Left ventricle myocardium inferior (tissue), 1 donor: Measurements from ENCODE around the gene JARID2. TPM values are rescaled to one million over a fixed set of nuclear protein-coding genes. Genes with fewer than 3 reads are reported as not detected.

Experiments
- DNase-seq: peaks from one replicate; pipeline ENCODE4 v3.0.0-alpha.2; 2020
- H3K27ac ChIP-seq: fragments of 200-600 bp; replicated peaks from 2 replicates; pipeline ENCODE4 v1.8.0; 2021
- H3K27me3 ChIP-seq: fragments of 200-600 bp; 2 replicates; pipeline ENCODE4 v1.8.0; 2021; ENCODE audit warnings: low read depth
- H3K36me3 ChIP-seq: fragments of 200-600 bp; 2 replicates; pipeline ENCODE4 v1.8.0; 2021
- H3K4me1 ChIP-seq: fragments of 200-600 bp; 2 replicates; pipeline ENCODE4 v1.8.0; 2021
- H3K4me3 ChIP-seq: fragments of 200-600 bp; 2 replicates; pipeline ENCODE4 v1.8.0; 2021; ENCODE audit warnings: mild to moderate bottlenecking, moderate library complexity
- H3K9me3 ChIP-seq: fragments of 200-600 bp; replicated peaks from 2 replicates; pipeline ENCODE4 v1.8.0; 2021
- CTCF ChIP-seq: fragments of 200-600 bp; IDR thresholded peaks from 2 replicates; pipeline ENCODE4 v1.8.0; 2021; ENCODE audit warnings: antibody characterized with exemption, mild to moderate bottlenecking, borderline replicate concordance
- intact Hi-C: fragments of 100-400 bp; cut with micrococcal nuclease; formaldehyde crosslinking; loops from one replicate; pipeline ENCODE4 v1.11.0; 2022
- total RNA-seq: library from RNA; stranded (reverse); fragmentation: NEBNext Ultra II Directional; extraction: Animal tissue kit (Norgen Biotek cat#: 25700); gene quantifications from one replicate; pipeline ENCODE4 v1.2.1, GENCODE V29; 2021
- donor health status: DM: no; HTN: yes; CAD: no; lungs with severe emphysema.

Gene JARID2
- total RNA-seq, 1 donor from 2014 or later = 6.5 TPM

GRCh38 chr6:15299430-15300131, 53.7 kb downstream of the JARID2 start:
- H3K4me1 ChIP-seq = peaks cover 77% of the 10 kb centered on the region
- no peak for TF ChIP-seq CTCF
- intact Hi-C loops = no loop called here

GRCh38 chr6:15301179-15302006, 55.5 kb downstream of the JARID2 start:
- Histone ChIP-seq H3K27me3 (no peaks in the 10 kb centered on the region), H3K4me3 (no peak overlapping the region), H3K4me1 (peaks cover 91% of the 10 kb centered on the region), H3K27ac (no peak overlapping the region), H3K9me3 (no peaks in the 10 kb centered on the region), H3K36me3 (no peaks in the 10 kb centered on the region)
- DNase-seq = no peak
- intact Hi-C loops = no loop called here
- no peak for TF ChIP-seq CTCF

More at GRCh38 chr6:15299430-15300131, 53.7 kb downstream of the JARID2 start:
- peak overlapping the region; percentile 24 for H3K27ac ChIP-seq
- peak; percentile 34 for DNase-seq
- no peaks in the 10 kb centered on the region for H3K9me3 ChIP-seq
- H3K4me3 ChIP-seq = no peak overlapping the region
- no peaks in the 10 kb centered on the region for H3K36me3 ChIP-seq
- H3K27me3 ChIP-seq = no peaks in the 10 kb centered on the region

GRCh38 chr6:15303162-15303919, 57.5 kb downstream of the JARID2 start:
- no peaks in the 10 kb centered on the region for H3K27me3 ChIP-seq
- no peak for TF ChIP-seq CTCF
- intact Hi-C loops = no loop called here
- peaks cover 89% of the 10 kb centered on the region for H3K4me1 ChIP-seq
- no peak for DNase-seq
- no peaks in the 10 kb centered on the region for H3K9me3 ChIP-seq
- H3K36me3 ChIP-seq = no peaks in the 10 kb centered on the region
- no peak overlapping the region for H3K4me3 ChIP-seq
- no peak overlapping the region for H3K27ac ChIP-seq

- TF ChIP-seq CTCF = no peak
- intact Hi-C loops = no loop called here
- H3K4me1 ChIP-seq = peaks cover 89% of the 10 kb centered on the region
These were observed 58.0 kb downstream of the JARID2 start for GRCh38 chr6:15303920-15304291.

GRCh38 chr6:15304337-15305042, 58.6 kb downstream of the JARID2 start:
- no peaks in the 10 kb centered on the region for H3K27me3 ChIP-seq
- no peaks in the 10 kb centered on the region for H3K36me3 ChIP-seq
- intact Hi-C loops = no loop called here
- no peak overlapping the region for H3K4me3 ChIP-seq
- DNase-seq = no peak
- no peaks in the 10 kb centered on the region for H3K9me3 ChIP-seq
- TF ChIP-seq CTCF = no peak
- peaks cover 89% of the 10 kb centered on the region for H3K4me1 ChIP-seq
- no peak overlapping the region for H3K27ac ChIP-seq

More at GRCh38 chr6:15303920-15304291, 58.0 kb downstream of the JARID2 start:
- Histone ChIP-seq H3K4me3 (no peak overlapping the region), H3K27ac (no peak overlapping the region), H3K36me3 (no peaks in the 10 kb centered on the region), H3K27me3 (no peaks in the 10 kb centered on the region), H3K9me3 (no peaks in the 10 kb centered on the region)
- DNase-seq = no peak
